Fibroblast of skin of scalp (primary cell): ENCODE data around the gene DDX39A.
A peak's percentile ranks its signal among the peaks of the same experiment; 100 is the strongest.
"Not testable (repeated sequence)": the region's sequence is repeated elsewhere in the genome, so short reads cannot be mapped to it uniquely, and the experiment has no call there.

ENCODE experiments used
- DNase-seq: peaks from one replicate; pipeline ENCODE4 v3.0.0-alpha.2; 2013

DDX39A gene

DNA sequence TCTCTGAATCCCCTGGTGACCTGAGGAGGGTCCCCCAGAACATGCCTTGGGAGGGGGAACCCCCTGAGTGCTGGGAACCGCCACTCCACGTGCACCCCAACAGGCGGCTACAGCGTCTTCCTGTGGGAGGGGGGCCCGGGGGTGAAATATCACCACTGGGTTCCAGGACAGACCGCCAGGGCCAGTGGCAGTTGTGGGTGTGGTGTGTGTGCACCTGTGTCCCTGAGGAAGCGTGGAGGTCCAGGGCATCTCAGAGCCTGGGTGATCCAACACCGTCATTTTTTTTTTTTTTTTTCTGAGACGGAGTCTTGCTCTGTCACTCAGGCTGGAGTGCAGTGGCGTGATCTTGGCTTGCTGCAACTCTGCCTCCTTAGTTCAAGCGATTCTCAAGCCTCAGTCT lies 33.6 kb downstream of the DDX39A start:
- no peak for DNase-seq

DNA sequence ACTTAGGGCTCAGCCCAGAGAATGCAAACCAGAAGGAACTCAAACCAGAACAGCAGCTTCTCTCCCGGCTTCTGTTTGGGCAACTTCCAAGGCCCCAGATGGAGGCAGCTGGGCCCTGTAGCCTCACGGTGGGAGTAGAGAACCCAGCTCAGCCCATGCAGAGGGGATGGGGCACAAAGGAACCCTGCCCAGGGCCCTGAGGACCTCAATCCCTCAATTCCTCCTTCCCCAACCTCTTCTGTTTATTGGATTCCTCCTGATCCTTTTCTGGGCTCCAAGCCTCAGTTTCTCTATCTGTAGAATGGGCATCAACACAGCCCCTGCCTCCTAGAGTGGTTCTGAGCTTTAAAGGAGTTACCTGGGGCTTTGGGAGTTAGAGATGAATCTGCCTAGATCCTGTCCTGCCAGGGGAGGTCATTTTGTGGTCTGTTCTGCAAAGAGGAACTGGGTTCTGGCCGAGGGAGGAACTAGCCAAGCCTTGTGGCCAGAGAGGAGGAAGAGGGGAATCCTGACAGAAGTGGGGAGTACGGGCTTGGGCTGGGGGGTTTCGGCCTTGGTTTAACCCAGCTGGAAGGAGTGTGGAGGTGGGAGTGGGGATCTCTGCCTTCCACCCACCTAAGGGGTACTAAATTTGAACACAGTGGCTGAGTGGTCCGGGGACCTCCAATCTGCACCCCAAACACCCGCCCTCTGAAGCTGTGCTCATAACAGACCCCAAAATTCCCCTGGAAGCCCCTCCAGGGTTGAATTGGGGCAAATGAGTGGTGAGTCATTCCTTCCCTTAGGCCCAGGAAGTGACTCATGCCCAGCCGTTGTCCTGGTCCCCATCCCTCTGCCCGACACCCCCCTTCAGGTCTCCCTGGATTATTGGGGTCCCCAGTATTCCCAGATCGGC lies 35.2 kb downstream of the DDX39A start:
- peak; percentile 53 for DNase-seq

DNA sequence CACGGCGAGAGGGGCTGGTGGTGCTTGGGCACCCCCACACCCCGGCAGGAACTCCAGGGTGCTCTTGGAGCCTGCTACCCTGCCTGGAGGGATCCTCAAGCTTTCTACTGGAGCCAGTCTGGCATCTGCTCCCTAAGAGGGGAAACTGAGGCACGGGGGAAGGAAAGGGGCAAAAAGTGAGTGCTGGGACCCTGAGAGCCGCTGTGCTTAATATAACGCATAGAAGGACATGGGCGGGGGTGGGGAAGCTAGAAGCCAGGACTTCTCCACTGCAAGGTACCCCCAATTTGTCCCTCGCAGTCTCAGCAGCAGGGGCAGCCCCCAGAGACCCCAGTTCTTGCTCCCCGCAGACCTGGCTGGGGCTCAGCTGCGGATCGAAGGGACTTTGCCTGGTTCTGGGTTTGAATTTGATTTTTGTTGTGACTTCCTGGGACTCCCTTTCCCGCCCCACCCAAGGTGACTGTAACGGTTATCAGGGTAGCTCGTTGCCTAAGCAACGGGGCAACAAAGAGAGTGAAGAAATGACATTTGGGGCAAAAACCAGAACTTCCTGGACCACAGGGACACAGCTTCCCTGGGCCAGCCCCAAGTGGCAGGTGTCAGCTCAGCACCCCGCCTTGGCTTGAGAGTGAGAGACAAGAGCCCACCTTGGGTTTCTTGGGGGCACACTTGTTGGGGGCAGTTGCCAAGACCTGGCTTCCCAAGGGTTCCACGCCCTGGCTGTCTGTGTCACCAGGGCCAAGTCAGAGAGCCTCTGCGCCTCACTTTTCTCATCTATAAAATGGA lies 37.3 kb downstream of the DDX39A start:
- peak; percentile 27 for DNase-seq

DNA sequence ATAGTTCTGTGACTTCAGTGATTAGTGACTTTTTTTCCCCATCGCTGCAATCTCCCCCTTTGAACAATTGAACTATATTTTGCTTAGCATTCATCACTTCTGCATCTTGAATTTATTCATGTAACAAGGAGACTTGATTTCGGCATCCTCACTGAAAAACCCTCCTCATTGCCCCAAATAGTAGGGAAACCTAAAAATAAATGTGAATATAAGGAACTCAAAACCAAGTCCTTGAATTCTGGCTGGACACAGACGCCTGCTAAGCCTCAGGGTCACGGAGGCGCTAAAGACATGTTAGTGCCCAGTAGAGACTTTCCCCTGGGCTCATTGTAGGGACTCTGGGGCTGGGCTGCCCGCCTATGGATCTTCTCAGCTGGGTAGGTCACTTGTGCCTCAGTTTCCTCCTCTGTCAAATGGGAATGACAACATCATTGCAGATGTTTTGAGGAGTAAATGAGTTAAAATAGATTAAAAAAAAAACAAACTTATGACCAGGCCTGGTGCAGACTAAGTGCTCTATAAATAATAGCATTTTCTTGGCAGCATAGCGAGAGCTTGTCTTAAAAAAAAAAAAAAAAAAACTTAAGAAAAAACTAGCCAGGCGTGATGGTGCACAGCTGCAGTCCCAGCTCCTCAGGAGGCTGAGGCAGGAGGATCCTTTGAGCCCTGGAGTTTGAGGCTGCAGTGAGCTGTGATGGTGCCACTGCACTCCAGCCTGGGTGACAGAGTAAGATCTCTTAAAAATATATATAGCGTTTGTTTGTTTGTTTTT lies 39.7 kb downstream of the DDX39A start:
- DNase-seq: no peak

DNA sequence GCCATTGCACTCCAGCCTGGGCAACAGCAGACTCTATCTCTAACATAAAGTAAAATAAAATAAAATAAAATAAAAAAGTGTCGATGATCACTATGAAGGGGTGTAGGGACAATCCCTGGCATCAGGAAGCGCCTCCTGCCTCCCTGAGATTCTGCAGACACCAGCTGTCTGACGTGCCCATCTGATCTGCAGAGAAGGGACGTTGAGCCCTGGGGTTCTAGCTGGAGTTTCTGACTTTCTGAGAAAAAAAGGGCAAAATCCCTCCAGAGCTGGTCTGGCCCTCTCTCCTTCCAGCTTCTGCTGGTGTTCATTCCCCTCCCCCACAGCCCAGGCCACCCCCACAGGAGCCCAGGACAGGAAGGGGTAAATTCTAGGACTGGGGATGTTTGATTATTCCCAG lies 40.3 kb downstream of the DDX39A start:
- no peak for DNase-seq

DNA sequence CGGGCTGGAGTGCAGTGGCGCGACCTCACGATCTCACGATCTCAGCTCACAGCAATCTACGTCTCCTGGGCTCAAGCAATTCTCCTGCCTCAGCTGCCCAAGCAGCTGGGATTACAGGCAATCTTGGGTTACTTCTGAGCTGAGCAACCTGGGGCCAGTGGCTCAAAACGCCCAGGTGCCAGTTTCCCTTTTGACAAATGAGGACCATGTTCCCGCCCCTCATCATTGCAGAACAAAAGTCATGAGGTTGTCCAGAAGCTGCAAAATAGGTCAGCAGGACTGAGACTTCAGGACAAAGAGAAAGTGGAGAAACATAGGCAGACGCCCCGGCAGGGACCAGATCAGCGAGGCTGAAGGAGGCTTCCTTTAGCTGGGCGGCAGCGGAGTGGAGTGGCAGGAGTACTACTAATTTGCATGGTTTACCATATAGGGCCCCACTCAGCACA lies 41.2 kb downstream of the DDX39A start:
- no peak for DNase-seq

DNA sequence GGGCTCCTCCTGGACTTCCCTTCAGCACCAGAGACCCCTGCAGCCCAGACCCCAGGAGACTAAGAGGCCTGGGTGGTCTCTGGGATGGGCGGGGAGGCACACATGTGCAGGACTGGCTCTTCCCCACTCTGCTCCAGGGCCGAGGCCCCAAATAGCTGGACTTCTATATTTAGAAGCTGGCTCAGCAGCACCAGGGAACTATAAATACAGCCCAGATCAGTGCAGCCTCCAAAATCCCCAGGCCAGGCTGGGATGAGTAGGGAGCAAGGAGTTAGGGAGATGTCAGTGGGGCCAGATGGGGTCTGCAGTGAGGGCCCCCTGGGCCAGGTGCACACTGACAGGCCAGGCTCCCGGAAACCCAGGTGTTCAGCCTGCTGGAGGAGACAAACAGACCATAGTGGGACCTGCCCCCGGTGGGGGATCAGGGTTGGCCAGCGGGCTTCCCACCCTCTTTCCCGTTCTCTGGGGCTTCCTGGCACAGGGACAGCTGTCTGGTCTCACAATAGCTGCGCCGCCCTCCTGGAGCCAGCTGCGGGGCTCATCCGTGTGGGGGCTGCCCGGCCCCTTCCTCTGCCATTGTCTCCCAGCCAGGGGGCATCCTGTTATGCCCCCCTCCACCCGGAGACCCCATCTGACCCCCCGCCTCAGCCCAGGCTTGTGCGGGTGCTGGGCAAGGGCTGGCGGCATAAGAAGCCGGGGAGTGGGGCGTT lies 43.4 kb downstream of the DDX39A start:
- DNase-seq: peak; percentile 58

DNA sequence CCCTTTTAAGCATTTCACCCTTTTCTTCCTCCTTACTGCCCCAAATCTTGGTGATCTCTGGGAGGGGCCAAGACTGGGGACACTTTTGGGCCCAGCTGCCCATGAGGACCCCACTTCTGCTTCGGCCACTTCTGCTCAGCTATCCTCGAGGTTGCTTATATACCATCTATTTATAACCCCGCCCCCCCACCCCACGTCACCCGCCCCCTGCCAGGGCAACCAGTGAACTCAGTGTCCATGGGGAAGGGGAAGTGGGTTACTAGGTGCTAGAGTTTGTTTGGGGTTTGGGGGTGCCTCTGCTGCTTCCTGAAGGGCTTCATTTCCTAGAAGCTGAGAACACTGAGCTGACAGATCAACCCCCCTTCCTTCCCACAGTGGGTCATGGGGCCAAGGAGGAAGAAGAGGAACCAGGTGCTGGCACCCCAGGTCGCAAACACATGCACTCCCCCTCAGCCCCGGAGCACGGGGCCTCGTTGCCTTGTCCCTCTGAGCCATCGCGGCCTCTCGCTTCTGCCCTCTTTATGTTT lies 44.0 kb downstream of the DDX39A start:
- DNase-seq: no peak

DNA sequence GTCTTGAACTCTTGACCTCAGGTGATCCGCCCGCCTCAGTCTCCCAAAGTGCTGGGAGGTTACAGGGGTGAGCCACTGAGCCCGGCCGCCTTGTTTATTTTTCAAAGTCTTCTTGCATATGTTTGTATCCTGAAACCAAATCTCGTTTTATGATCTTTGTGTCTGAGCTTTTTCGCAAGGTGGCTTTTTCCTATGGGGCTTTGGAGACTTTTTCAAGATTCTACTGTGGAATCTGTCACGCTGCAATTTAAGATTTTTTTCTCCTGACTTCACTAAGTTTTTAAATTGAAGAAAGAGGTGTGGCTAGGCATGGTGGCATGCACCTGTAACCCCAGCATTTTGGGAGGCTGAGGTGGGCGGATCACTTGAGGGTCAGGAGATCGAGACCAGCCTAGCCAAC lies 44.8 kb downstream of the DDX39A start:
- DNase-seq: not testable (repeated sequence)

DNA sequence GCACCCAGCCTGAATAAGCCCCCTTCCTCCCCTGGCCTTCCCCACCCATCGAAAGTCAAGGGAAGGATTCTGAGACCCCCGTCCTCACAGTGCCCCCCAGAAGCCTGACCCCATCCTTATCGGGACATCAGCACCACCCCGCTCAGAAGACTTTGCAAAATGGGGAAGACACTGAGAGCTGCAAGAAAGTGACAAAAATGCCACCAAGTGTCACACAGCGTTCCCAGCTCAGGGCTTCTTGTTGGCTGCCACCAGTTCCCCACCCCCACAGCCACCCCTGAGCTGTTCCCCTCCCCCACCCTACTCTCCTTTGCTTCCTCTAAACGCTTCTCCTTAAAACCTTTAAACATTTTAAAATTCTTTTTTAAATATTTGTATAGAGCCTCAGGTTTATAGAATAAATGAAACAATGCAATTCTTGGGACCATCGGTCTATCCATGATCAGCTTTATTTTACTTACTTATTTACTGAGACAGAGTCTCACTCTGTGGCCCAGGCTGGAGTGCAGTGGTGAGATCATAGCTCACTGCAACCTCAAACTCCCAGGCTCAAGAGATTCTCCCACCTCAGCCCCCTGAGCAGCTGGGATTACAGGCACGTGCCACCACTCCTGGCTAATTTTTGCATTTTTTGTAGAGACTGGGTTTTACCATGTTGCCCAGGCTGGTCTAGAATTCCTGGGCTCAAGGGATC lies 46.6 kb downstream of the DDX39A start:
- not testable (repeated sequence) for DNase-seq

DNA sequence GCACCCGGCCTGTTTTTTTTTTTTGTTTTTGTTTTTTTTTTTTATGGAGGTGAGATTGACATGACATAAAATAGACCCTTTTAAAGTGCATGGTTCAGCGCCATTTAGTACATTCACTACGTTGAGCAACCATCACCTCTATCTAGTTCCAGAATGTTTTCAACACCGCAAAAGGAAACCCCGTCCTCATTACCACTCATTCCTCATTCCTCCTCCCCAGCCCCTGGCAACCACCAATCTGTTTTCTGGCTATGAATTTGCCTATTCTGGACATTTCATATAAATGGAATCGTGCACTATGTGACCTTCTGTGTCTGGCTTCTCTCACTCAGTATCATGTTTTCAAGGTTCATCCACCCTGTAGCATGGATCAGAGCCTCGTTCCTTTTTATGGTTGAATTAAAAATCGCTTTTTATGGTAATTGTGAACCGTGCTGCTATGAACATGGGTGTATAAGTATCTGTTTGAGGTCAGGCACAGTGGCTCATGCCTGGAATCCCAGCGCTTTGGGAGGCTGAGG lies 47.8 kb downstream of the DDX39A start:
- DNase-seq: no peak

DNA sequence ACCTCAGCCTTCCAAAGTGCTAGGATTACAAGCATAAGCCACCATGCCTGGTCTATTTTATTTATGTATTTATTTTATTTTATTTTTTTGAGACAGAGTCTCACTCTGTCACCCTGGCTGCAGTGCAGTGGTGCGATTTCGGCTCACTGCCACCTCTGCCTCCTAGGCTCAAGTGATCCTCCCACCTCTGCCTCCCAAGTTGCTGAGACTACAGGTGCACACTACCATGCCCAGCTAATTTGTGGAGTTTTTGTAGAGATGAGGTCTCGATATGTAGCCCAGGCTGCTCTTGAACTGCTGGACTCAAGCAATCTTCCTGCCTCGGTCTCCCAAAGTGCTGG lies 48.2 kb downstream of the DDX39A start:
- DNase-seq: no peak

DNA sequence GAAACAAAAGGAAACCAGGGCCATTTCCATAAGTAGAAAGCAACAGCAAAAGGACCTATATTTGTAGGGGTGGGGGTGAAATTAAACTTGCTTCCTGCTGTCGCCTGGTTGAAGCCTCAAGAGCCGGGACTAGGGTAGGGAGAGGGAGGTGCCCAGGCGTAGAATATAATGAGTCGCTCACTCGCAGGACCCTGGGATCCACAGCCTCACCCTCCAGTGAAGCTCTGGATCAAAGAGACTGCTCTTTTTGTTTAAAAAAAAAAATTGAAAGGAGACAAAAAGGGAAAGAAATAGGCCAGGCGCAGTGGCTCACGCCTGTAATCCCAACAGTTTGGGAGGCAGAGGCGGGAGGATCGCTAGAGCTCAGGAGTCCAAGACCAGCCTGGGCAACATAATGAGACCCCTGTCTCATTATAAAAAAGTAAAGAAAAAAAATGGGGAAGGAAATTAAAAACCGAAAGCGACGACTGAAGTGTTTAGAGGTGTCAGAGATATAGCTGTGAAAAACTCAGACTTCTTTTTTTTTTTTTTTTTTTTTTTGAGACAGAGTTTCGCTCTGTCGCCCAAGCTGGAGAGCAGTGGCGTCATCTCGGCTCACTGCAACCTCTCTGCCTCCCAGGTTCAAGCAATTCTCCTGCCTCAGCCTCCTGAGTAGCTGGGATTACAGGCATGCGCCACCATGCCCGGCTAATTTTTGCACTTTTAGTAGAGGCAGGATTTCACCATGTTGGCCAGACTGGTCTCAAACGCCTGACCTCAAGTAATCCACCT lies 48.8 kb downstream of the DDX39A start:
- DNase-seq: no peak

DNA sequence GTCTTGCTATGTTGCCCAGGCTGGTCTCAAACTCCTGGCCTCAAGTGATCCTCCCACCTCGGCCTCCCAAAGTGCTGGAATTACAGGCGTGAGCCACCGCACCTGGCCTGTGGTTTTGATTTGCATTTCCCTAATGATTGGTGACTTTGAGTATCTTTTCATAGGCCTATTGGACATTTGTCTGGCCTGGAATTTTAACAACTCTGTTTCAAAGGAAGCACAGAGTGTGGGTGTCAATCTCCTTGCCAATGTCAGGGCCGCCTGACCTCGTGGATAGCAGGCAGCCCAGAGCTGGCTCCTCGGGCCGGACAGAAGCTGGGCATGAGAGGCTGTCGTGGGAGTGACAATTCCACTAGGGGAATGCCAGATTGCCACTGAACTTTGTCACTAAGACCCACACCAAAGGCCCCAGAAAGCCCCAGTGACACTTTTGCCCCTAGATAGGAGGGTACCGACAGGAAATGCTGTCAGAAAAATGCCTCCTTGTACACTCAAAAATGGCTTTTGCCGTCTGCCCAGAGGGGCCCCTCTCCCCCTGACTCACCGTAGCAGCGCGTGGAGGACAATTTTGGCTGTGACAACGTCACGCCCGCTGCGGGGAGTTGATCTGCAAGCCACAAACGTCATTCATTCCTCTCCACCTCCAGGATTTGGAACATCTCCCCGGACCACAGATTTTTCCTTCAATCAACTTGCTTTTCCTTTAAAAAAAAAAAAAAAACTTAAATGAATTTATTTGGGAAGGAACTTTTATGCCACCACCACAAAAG lies 49.6 kb downstream of the DDX39A start:
- peak; percentile 71 for DNase-seq

DNA sequence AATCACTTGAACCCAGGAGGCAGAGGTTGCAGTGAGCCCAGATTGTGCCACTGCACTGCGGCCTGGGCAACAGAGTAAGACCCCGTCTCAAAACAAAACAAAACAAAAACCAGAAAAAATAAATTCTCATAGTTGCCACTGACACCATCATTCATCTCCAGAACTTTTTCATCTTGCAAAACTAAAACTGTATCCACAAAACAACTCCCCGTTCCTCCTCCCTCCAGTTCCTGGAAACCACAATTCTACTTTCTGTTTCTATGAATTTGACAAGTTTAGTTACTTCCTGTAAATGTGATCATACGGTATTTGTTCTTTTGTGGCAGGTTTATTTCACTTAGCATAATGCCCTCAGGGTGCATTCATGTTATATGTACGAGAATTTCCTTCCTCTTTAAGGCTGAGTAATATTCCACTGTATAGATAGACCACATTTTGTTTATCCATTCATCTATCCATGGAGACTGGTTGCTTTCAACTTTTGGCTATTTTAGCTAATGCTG lies 51.1 kb downstream of the DDX39A start:
- DNase-seq: no peak

DNA sequence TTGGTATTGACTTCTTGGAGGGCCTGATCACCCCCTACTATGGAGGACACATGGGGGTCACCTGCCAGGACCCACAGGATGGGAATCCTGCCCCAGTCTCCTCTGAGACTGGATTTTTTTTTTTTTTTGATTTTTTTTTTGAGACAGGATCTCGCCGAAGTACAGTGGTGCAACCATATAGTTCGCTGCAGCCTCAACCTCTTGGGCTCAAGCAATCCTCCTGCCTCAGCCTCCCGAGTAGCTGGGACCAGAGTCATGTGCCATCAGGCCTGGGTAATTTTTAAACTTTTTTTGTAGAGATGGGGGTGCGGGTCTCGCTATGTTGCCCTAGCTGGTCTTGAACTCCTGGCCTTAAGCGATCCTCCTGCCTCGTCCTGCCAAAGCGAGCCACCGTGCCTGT lies 52.1 kb downstream of the DDX39A start:
- DNase-seq: no peak

DNA sequence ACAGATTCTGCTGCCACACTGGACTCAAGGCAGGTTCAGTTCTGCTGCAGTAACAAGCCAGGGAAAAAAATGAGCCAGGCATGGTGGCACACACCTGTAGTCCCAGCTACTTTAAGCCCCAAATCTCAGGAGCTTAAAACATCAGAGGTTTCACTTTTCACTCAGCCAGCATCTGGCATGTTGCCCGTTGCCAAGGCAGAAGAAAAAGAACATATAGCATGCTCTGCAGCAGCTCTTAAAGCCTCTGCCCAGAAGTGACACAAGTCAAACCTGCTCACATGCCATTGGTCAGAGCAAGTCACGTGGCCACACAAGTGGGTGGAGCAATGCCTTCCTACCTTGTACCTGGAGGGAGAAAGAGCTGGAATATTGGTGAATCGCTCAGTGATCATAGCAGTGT lies 52.6 kb downstream of the DDX39A start:
- peak; percentile 75 for DNase-seq

DNA sequence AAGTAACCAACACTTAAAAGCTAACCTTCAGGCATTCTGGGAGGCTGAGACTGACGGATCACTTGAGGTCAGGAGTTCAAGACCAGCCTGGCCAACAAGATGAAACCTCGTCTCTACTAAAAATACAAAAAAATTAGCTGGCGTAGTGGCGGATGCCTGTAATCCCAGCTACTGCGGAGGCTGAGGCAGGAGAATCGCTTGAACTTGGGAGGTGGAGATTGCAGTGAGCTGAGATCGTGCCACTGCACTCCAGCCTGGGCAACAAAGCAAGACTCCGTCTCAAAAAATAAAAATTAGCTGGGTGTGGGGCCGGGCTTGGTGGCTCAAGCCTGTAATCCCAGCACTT lies 55.1 kb downstream of the DDX39A start:
- DNase-seq: not testable (repeated sequence)
